Vagina (tissue), 2 donors: ENCODE data around the gene POU1F1.

Experiments used
- CTCF ChIP-seq, 3 experiments: fragments of 450-650 bp in 2 of 3; fragments of 200-600 bp in 1 of 3; sonication (generic) in 1 of 3; IDR thresholded peaks; one replicate each; pipeline ENCODE4 v1.5.1; 2017 to 2019; ENCODE audit warnings: antibody characterized with exemption in 3 of 3, mild to moderate bottlenecking in 2 of 3, moderate library complexity in 2 of 3
- POLR2A ChIP-seq, 2 donors: fragments of 450-650 bp; IDR thresholded peaks; one replicate each; pipeline ENCODE4 v1.6.1; 2017; ENCODE audit warnings: antibody characterized with exemption in 2 of 2, mild to moderate bottlenecking in 2 of 2, moderate library complexity in 2 of 2
- POLR2AphosphoS5 ChIP-seq, 2 donors: sonication (generic); formaldehyde crosslinking; IDR thresholded peaks; one replicate each; pipeline ENCODE4 v1.9.0; 2017; ENCODE audit warnings: antibody characterized with exemption in 2 of 2, mild to moderate bottlenecking in 2 of 2, low read depth in 1 of 2; ENCODE audit not compliant: insufficient read depth in 1 of 2

- TF ChIP-seq CTCF (IDR thresholded peaks at IDR 0.05) (no peak), POLR2A (IDR thresholded peaks at IDR 0.05) (no peak), POLR2AphosphoS5 (IDR thresholded peaks at IDR 0.05; ENCODE audit: insufficient read depth in 1 of 2, low read depth in 1 of 2) (no peak)
Observed at GRCh38 chr3:87317779-87318178, 41.4 kb upstream of the POU1F1 start.
